H9 (cell line): ENCODE measurements around the gene MALAT1. TPM values are rescaled to one million over a fixed set of nuclear protein-coding genes. Genes with fewer than 3 reads are reported as not detected.
A peak's percentile ranks its signal among the peaks of the same experiment; 100 is the strongest.

Experiments
- DNase-seq: peaks from one replicate; pipeline ENCODE4 v3.0.0-alpha.2; 2017
- H2AFZ ChIP-seq: one replicate; pipeline ENCODE4 v1.6.1; 2013; ENCODE audit warnings: mild to moderate bottlenecking, low read length, control low read depth, moderate library complexity
- H2AK5ac ChIP-seq: 2 replicates; pipeline ENCODE4 v1.6.1; 2013; ENCODE audit warnings: low read length, control low read depth, mixed read lengths; ENCODE audit not compliant: insufficient read length
- H2BK120ac ChIP-seq: one replicate; pipeline ENCODE4 v1.6.1; 2013; ENCODE audit warnings: low read depth, mild to moderate bottlenecking, low read length, control low read depth, inconsistent platforms; ENCODE audit not compliant: poor library complexity, severe bottlenecking
- H2BK12ac ChIP-seq: 2 replicates; pipeline ENCODE4 v1.6.1; 2013; ENCODE audit warnings: low read length, control low read depth, mixed read lengths, low read depth; ENCODE audit not compliant: insufficient read length
- H2BK15ac ChIP-seq: 2 replicates; pipeline ENCODE4 v1.6.1; 2013; ENCODE audit warnings: low read depth, low read length, control low read depth
- H2BK20ac ChIP-seq: one replicate; pipeline ENCODE4 v1.6.1; 2013; ENCODE audit warnings: low read depth, mild to moderate bottlenecking, low read length, control low read depth, inconsistent platforms; ENCODE audit not compliant: poor library complexity, severe bottlenecking
- H2BK5ac ChIP-seq: 2 replicates; pipeline ENCODE4 v1.6.1; 2013; ENCODE audit warnings: low read length, control low read depth, mixed read lengths; ENCODE audit not compliant: insufficient read length
- H3K14ac ChIP-seq: 2 replicates; pipeline ENCODE4 v1.6.1; 2013; ENCODE audit warnings: low read length, control low read depth; ENCODE audit not compliant: insufficient read depth
- H3K18ac ChIP-seq: 2 replicates; pipeline ENCODE4 v1.6.1; 2013; ENCODE audit warnings: low read depth, mild to moderate bottlenecking, mixed read lengths, low read length, control low read depth; ENCODE audit not compliant: insufficient read length
- H3K23ac ChIP-seq: 2 replicates; pipeline ENCODE4 v1.6.1; 2013; ENCODE audit warnings: low read length, control low read depth, mixed read lengths, low read depth; ENCODE audit not compliant: insufficient read length
- H3K23me2 ChIP-seq: 2 replicates; pipeline ENCODE4 v1.6.1; 2013; ENCODE audit warnings: low read depth, mild to moderate bottlenecking, mixed read lengths, low read length, control low read depth; ENCODE audit not compliant: insufficient read length, poor library complexity, severe bottlenecking
- H3K27ac ChIP-seq: 2 replicates; pipeline ENCODE4 v1.5.1; 2013; ENCODE audit warnings: low read length, control low read depth, mixed read lengths, low read depth; ENCODE audit not compliant: insufficient read length
- H3K27me3 ChIP-seq: 2 replicates; pipeline ENCODE4 v1.6.1; 2013; ENCODE audit warnings: low read length, control low read depth, inconsistent platforms; ENCODE audit not compliant: insufficient read depth
- H3K4ac ChIP-seq: 2 replicates; pipeline ENCODE4 v1.6.1; 2013; ENCODE audit warnings: low read depth, mild to moderate bottlenecking, control low read depth, inconsistent platforms, low read length, moderate library complexity
- H3K4me1 ChIP-seq: 2 replicates; pipeline ENCODE4 v1.6.1; 2013; ENCODE audit warnings: low read length, control low read depth, inconsistent platforms; ENCODE audit not compliant: insufficient read depth
- H3K4me2 ChIP-seq: 2 replicates; pipeline ENCODE4 v1.6.1; 2013; ENCODE audit warnings: low read length, control low read depth, mixed read lengths; ENCODE audit not compliant: insufficient read length, insufficient read depth
- H3K56ac ChIP-seq: 2 replicates; pipeline ENCODE4 v1.6.1; 2013; ENCODE audit warnings: low read depth, mild to moderate bottlenecking, mixed read lengths, low read length, control low read depth; ENCODE audit not compliant: insufficient read length
- H3K79me1 ChIP-seq: 2 replicates; pipeline ENCODE4 v1.6.1; 2013; ENCODE audit warnings: low read depth, mild to moderate bottlenecking, moderate library complexity, low read length, control low read depth, inconsistent platforms; ENCODE audit not compliant: insufficient read depth, poor library complexity, severe bottlenecking
- H3K79me2 ChIP-seq: 2 replicates; pipeline ENCODE4 v1.6.1; 2013; ENCODE audit warnings: low read length, control low read depth, inconsistent platforms; ENCODE audit not compliant: insufficient read depth
- H3K9ac ChIP-seq: 2 replicates; pipeline ENCODE4 v1.6.1; 2013; ENCODE audit warnings: low read length, control low read depth, mixed read lengths; ENCODE audit not compliant: insufficient read length; ENCODE audit errors: extremely low read depth
- H3K9me3 ChIP-seq: one replicate; pipeline ENCODE4 v1.6.1; 2013; ENCODE audit warnings: low read depth, low read length, inconsistent platforms; ENCODE audit not compliant: control insufficient read depth
- H3T11ph ChIP-seq: one replicate; pipeline ENCODE4 v1.6.1; 2013; ENCODE audit warnings: mild to moderate bottlenecking, low read length, control low read depth, inconsistent platforms
- H4K20me1 ChIP-seq: one replicate; pipeline ENCODE4 v1.6.1; 2013; ENCODE audit not compliant: control insufficient read depth, insufficient read length, insufficient read depth
- H4K5ac ChIP-seq: 2 replicates; pipeline ENCODE4 v1.6.1; 2013; ENCODE audit warnings: low read depth, mild to moderate bottlenecking, mixed read lengths, low read length, control low read depth; ENCODE audit not compliant: insufficient read length
- H4K8ac ChIP-seq: replicated peaks from 2 replicates; pipeline ENCODE4 v1.6.1; 2013; ENCODE audit warnings: low read length, control low read depth, mixed read lengths, low read depth; ENCODE audit not compliant: insufficient read length
- H4K91ac ChIP-seq: 2 replicates; pipeline ENCODE4 v1.6.1; 2013; ENCODE audit warnings: low read depth, mild to moderate bottlenecking, moderate library complexity, mixed read lengths, low read length, control low read depth; ENCODE audit not compliant: insufficient read length
- H3K27ac Mint-ChIP-seq, 3 experiments: 2 replicates in 2 of 3; 3 replicates in 1 of 3; pipeline ENCODE4 v1.8.0; 2020 to 2021; ENCODE audit warnings: mixed read lengths in 3 of 3, mild to moderate bottlenecking in 1 of 3, moderate library complexity in 1 of 3
- H3K27me3 Mint-ChIP-seq: 2 replicates; pipeline ENCODE4 v1.8.0; 2021; ENCODE audit warnings: low read depth, mild to moderate bottlenecking, moderate library complexity, mixed read lengths
- H3K36me3 Mint-ChIP-seq, 3 experiments: 2 replicates in 2 of 3; 3 replicates in 1 of 3; pipeline ENCODE4 v1.8.0; 2020 to 2021; ENCODE audit warnings: low read depth in 3 of 3, mixed read lengths in 3 of 3; ENCODE audit not compliant: insufficient read depth in 1 of 3
- H3K4me1 Mint-ChIP-seq, 2 experiments: 2 replicates each; pipeline ENCODE4 v1.8.0; 2020; ENCODE audit warnings: mixed read lengths in 2 of 2
- H3K4me3 Mint-ChIP-seq, 2 experiments: 2 replicates in 1 of 2; 3 replicates in 1 of 2; pipeline ENCODE4 v1.8.0; 2020 to 2021; ENCODE audit warnings: mild to moderate bottlenecking in 2 of 2, mixed read lengths in 2 of 2, moderate library complexity in 1 of 2
- H3K9me3 Mint-ChIP-seq, 2 experiments: 2 replicates in 1 of 2; 3 replicates in 1 of 2; pipeline ENCODE4 v1.8.0; 2020; ENCODE audit warnings: mild to moderate bottlenecking in 2 of 2, mixed read lengths in 2 of 2, moderate library complexity in 1 of 2
- WGBS: extraction: QIAGEN DNeasy Blood & Tissue Kit; methylation state at CpG from one replicate; pipeline ENCODE4 v1.1.7; 2013; ENCODE audit warnings: missing lambda C conversion rate, low lambda C conversion rate, mixed read lengths; ENCODE audit not compliant: insufficient read length; ENCODE audit errors: extremely low coverage; 5-methylcytosine and 5-hydroxymethylcytosine counted together
- total RNA-seq: library from RNA; stranded (reverse); gene quantifications from 2 replicates; pipeline ENCODE4 v1.2.1, GENCODE V29; 2021
- TF ChIP-seq, protein P1 (sequence below): fragments of 200-600 bp; sonication (generic); conservative IDR thresholded peaks from 3 replicates; pipeline ENCODE4 v1.8.0; 2021; ENCODE audit warnings: antibody characterized with exemption, mild to moderate bottlenecking

The MALAT1 gene
- total RNA-seq, 1 experiment from 2014 or later: 1,934 TPM

- Histone ChIP-seq H2BK12ac (no peak overlapping the region), H3K79me2 (no peaks in the 10 kb centered on the region), H3K18ac (no peak overlapping the region), H3T11ph (no peak overlapping the region), H3K9me3 (no peaks in the 10 kb centered on the region), H3K4me1 (peaks cover 8% of the 10 kb centered on the region; the same call in 1 of the 2 replicates), H3K4ac (no peak overlapping the region), H3K9ac (no peak overlapping the region), H3K27ac (no peak overlapping the region), H2BK120ac (no peak overlapping the region), H4K20me1 (no peaks in the 10 kb centered on the region), H3K23ac (no peak overlapping the region), H2AK5ac (no peak overlapping the region), H3K79me1 (no peaks in the 10 kb centered on the region), H3K4me2 (peak overlapping the region; percentile 49), H2BK15ac (no peak overlapping the region), H3K14ac (no peak overlapping the region), H2BK5ac (no peak overlapping the region), H4K91ac (no peak overlapping the region), H4K8ac (no peak overlapping the region), H3K23me2 (no peaks in the 10 kb centered on the region), H4K5ac (no peak overlapping the region), H2AFZ (no peak overlapping the region), H2BK20ac (no peak overlapping the region), H3K56ac (no peak overlapping the region), H3K27me3 (no peaks in the 10 kb centered on the region; the same call in 1 of the 2 replicates)
- peaks cover 66% of the 10 kb centered on the region for H3K27me3 Mint-ChIP-seq
- TF ChIP-seq, protein P1, sequence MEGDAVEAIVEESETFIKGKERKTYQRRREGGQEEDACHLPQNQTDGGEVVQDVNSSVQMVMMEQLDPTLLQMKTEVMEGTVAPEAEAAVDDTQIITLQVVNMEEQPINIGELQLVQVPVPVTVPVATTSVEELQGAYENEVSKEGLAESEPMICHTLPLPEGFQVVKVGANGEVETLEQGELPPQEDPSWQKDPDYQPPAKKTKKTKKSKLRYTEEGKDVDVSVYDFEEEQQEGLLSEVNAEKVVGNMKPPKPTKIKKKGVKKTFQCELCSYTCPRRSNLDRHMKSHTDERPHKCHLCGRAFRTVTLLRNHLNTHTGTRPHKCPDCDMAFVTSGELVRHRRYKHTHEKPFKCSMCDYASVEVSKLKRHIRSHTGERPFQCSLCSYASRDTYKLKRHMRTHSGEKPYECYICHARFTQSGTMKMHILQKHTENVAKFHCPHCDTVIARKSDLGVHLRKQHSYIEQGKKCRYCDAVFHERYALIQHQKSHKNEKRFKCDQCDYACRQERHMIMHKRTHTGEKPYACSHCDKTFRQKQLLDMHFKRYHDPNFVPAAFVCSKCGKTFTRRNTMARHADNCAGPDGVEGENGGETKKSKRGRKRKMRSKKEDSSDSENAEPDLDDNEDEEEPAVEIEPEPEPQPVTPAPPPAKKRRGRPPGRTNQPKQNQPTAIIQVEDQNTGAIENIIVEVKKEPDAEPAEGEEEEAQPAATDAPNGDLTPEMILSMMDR: no peak
- H3K4me3 Mint-ChIP-seq: peak overlapping the region; percentile 42 to 58; a peak in 4 of 5 replicates
- no CpG with 5 or more reads among the region's 37 CpGs for WGBS
- H3K27ac Mint-ChIP-seq: no peak overlapping the region
- peak; percentile 91 for DNase-seq
- H3K4me1 Mint-ChIP-seq: peaks cover 43 to 55% of the 10 kb centered on the region in 2 experiments
- H3K36me3 Mint-ChIP-seq: no peaks in the 10 kb centered on the region
- H3K9me3 Mint-ChIP-seq: no peaks in the 10 kb centered on the region; a peak in 1 of 5 replicates
These were observed 54.6 kb downstream of the MALAT1 start for GRCh38 chr11:65553301-65554001.
